NOMO-1 (cell line): ENCODE data around the gene NOX4.
"Not testable (repeated sequence)": the region's sequence is repeated elsewhere in the genome, so short reads cannot be mapped to it uniquely, and the experiment has no call there.

Experiments used
- DNase-seq, 2 experiments: peaks; one replicate each; lab custom pipeline; 2025; ENCODE audit not compliant: unreplicated experiment in 2 of 2; lab: John Stamatoyannopoulos, UW

Gene NOX4

DNA sequence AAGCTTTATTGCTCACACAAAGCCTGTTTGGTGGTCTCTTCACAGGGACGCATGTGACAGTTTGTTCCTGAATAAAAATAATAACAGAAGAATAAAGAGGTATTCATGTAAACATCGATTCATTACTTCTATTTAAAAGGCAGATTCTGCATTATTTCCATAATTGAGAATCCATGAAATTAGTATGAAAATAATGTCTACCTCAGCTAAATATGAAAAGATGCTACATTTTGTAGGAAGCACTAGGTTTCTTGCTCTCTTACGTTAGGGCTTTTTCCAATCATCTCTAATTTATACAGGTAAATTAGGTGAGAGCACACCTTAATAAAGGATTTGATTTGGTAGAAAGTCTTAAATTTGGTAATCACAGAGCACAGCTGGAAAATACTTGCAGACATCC lies 103.7 kb downstream of the NOX4 start:
- not testable (repeated sequence) for DNase-seq

DNA sequence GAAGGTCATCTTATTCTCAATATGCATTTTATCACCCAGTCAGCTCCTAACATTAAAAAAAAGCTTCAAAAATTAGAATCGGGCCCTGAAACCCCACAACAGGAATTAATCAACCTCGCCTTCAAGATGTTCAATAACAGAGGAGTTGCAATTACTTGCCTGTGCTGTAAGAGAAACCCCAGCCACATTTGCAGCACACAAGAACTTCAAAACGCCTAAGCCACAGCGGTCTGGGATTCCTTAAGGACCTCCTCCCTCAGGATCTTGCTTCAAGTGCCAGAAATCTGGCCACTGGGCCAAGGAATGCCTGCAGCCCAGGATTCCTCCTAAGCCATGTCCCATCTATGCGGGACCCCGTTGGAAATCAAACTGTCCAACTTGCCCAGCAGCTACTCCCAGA lies 108.2 kb downstream of the NOX4 start:
- DNase-seq = not testable (repeated sequence)

DNA sequence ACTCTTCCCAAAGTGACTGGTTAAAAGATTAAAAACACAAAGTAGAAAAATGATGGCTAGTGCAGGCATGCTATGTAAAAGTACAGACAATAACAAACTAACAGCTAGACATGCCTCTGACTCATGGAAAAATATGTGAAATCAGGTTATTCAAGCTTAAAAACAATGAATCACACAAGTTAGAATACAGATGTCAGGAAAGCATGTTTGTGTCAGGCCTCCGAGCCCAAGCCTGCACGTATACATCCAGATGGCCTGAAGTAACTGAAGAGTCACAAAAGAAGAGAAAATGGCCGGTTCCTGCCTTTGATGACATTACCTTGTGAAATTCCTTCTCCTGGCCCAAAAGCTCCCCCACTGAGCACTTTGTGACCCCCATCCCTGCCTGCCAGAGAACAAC lies 110.1 kb downstream of the NOX4 start:
- no peak for DNase-seq

DNA sequence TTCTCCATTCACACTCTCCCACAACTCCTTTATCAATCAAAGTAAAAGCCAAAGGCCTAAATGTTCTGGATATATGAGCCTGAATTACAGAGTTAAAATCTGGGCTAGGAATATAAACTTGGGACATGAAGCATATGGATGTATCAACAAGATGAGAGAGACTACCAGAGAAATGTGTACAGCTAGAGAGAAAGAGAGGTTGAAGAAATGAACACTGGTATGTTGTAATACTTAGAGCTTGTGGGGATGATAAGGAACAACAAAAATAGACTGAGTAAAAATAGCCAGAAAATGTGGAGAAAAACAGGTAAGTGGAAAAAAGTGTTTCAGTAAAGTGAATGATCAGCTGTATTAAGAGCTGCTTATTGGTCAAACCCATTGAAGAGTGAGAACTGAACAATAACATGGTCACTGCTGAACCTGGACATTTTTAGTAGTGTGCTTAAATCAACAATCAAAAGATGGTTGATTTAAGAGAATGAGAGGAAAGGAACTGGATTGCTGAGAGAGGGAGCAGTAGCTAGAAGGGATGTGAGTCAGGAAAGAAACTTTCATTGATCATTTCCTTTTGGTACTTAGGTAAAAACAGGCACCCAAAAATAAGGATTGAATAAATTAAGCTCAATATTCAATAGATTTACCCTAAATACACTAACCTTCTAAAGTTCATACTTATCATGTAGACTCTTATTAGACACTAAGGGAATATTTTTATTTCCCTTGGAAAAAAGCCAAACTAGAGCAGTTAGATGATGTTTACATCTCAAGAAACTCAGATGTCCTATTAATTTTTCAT lies 111.0 kb downstream of the NOX4 start:
- DNase-seq = not testable (repeated sequence)

DNA sequence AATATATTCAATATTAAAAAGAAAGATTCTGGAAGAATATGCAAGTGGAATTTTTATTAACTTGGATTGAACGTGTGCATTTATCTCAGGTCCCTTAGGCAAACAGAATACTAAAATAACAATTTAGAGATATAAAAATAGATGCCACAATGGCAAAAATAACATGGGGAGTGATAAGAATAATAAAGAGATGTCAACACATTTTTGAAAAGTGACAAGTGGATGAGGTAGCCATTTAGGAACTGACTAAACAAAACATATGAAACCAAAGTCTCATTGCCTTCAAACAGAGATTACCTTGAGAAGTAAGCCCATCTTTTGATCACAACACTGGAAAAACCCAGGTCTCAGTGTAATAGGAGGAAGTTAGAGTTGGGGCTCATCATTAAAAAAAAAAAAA lies 112.2 kb downstream of the NOX4 start:
- not testable (repeated sequence) for DNase-seq

DNA sequence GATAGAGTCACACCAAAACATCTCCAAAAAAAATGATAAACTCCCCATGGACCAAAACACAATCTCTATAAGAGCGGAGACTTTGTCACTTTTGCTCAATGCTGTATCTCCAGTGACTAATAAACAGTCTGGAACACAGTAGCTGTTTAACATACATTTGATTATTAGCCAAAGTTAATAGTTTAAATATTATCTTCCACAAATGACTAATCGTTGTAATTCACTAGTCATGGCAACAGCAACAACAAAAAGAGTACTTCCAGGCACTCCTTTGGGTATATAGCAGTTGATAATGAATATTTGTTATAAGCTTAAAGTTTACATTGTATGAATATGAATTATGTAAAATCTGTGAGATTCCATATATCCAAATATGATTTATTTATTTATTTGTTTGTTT lies 121.8 kb downstream of the NOX4 start:
- not testable (repeated sequence) for DNase-seq

DNA sequence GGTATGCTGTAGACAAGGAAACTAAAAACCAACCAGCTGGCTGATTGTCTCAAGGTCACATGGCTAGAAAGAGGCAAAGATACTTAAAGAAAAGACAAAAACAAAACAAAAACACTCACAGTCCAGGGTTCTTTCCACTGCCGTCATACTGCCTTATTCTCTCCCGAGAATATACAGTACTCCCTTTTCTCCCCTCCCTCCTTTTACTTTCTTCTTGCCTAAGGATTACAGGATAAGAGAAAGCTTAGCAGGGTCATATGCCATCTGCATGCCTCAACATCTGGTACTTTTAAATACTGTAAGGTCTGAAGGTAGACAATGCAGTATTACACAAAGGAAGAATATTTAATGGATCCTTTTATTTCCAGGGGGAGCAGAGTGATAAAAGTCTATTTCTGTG lies 126.3 kb downstream of the NOX4 start:
- DNase-seq = not testable (repeated sequence)

DNA sequence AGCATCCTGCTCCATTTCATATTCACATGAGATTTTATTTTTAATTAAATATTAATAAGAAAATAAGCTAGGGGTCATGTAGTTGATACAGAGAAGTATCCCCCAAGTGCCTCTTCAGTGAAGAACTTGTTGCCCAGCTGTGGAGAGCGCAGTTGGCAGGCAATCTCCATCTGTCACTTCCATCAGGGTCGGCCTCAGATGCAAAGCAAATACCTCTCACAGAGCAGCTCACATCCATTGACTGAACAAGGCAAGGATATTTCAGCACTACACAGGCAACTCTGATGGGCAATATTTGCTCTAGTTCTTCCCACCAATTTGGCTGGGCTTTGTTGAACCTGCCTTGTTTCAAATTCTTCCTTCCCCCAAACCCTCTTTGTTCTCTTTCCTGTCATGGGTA lies 129.4 kb downstream of the NOX4 start:
- DNase-seq = no peak

DNA sequence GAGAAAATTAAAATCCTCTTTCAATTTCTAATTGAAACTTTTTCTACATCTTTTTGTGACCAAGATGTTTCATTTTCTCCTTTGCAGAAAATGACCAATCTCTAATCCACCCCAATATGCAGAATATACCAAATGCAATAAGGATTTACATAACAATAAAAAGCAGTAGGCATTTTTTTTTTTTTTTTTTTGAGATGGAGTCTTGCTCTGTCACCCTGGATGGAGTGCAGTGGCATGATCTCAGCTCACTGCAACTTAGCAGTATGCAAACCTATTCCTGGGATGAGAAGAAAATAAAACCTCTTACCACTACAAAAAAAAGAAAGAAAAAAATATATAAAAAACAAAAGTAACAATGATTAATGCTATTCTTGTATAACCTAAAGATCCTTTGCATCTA lies 132.0 kb downstream of the NOX4 start:
- DNase-seq = not testable (repeated sequence)

DNA sequence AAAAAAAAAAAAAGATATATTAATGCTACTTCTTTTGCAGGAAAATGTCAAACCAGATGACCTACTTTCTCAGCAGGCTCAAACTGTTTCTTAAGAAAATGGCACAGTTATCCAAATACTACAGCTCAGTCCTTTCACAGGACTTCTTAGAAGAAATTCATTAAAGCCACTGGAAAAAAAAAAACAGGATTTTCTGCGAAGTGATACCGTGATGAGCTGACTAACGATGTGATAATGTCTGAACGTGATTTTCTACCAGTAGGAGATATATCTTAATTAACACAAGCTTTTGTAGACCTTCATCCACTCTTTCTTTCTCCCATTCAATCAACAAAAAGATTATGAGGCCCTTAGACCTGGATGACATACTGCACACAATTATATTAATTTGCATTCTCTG lies 132.4 kb downstream of the NOX4 start:
- DNase-seq = no peak

DNA sequence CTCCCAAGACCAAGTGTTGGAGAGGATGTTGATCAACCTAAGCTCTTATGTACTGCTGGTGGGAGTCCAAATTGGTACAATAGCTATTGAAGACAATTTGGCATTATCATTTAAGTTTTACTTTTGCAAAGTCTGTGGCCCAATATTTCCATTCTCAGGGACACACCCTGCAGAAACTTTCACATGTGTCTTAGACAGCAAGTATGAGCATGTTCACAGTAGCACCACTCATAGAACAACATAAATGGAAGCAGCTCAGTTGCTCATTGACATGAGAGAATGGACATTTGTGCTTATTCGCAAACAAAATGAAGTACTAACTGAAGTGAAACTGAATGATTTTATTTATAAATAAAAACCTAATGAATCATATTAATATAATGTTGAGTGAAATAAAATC lies 135.5 kb downstream of the NOX4 start:
- DNase-seq = no peak

DNA sequence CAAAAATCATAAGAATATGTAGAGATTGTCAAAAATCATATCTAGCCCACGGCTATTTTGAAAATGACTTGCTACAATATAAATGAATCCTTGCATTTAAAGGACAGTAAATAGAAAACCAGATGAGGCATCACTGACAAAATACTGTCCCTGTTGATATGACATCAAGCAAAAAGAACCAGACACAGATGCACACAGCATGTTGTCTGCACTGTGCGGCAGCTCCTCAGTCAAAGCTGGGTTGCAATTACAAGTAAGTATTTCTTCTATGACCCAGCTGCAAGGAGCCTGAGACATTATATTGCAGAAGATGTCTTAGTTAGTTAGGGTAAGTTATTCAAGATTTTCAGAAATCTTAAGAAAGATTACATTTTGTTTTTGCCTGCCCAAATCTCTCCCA lies 136.7 kb downstream of the NOX4 start:
- DNase-seq = not testable (repeated sequence)

DNA sequence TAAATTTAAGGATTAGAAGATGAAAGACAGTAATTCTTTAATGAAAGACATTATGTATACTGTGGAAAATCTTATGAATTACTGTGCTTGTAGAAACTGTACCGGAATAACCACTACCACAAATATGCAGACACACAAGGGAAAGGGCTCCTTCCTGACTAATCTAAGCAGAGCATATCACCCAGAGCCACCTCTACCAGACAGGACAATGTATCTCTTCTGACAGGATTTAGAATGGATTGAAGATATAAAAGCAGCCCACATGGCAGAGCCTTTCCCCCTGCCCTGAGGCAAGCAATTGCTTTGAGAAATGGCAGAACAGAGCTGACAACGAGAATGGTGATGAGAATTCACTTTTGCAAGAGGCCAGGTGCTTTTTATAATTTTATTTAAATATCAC lies 144.1 kb downstream of the NOX4 start:
- DNase-seq = no peak

DNA sequence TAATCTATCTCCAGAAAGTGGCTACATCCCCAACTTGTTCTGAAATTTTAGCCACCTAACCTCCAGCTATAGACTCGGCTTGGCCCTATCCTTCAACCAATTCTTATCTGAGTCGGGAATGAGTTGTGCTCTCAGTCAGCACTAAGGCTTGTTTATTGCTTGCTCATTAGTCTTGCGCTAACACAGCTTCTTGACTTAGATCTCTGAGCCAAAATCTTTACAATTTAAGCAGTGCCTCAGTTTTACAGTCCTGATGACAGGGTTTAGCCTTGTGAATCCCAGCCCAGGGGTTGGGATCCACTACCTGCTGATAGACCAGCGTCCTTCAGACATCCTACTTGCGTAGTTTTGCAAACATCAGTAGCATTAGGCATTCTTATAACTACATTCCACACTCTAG lies 144.6 kb downstream of the NOX4 start:
- DNase-seq = no peak

DNA sequence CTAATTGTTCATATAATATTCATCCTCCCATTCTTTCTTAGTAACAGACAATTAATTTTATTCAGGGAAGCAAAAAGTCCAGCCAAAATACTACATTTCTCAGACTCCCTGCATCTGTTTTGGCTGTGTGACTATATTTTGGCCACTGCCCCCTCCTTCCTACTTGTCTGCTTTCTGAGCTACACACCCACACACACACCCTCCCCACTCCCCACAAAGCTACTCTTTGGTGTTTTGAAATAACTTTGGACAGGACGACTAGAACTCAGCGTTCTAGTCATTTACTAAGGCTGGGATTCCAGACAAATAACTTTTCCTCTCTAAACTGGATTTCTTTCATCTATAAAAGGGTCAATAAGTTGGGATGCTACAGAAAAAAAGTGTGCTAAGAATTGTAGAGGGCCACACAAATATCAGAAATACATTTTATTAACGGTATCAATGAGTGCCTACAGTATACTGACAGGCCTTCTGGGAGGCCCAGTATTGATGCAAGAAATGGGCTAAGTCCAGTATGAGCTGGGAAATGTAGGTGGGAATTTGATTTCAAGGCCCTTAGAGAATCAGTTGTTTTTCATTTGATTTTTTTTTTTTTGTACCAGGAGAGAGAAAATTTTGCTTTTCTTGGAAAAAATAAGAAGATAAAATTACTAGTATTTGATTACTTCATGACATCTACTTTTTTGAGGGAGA lies 148.1 kb downstream of the NOX4 start:
- DNase-seq = not testable (repeated sequence)

DNA sequence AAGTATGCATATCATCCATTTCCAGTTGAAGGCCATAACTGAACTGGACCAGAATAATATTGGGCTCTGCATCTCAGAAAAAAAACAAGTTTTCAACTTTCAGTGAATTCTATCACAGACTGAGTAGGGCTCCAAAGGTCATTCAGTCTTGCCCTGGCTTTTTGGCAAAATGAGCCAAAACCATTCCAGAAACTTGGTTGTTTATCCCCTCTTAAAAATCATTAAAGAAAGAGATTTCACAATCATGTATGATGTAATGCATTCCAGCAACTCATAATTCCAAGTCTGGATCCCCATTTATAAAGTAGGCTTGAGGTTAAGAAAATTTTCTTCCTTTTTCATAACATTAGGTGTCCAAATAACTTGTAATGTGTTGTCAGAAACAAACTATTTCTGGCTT lies 150.7 kb downstream of the NOX4 start:
- not testable (repeated sequence) for DNase-seq

DNA sequence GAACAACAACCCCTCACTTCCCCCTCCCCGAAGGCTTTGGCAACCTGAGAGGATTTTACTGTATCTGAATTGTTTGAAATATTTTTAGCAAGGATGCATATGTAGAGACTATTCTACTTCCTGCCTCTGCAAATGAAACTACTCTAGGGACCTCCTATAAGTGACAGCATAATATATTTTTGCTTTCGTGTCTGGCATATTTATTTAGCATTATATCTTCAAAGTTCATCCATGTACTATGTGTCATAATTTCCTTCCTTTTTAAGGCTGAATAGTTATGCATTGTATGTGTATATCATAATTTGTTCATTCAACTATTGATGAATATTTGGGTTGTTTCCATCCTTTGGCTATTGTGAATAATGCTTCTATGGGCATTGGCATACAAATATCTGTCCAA lies 153.1 kb downstream of the NOX4 start:
- DNase-seq = not testable (repeated sequence)

DNA sequence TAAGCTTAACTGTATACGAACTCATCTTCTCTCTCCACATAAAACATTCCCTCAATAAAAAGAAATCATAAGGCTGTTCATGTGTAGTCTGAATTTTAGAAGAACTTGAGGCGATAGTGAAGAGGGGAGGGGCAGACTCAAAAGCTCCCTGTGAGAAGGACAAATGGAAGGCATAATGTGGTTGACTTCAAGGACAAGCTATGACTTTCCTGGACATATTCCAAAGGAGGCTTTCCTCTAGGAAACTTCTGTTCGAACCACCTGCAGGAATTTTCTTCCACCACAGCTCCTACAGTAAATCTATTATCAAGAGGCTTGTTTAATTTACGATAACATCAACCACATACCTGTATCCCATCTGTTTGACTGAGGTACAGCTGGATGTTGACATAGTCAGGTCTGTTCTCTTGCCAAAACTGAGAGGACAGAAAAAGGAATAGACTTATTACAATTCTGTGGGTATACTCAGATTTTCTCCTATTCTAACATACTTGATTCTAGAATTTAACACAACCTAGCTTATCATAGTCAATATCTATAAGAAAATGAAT lies 154.0 kb downstream of the NOX4 start:
- not testable (repeated sequence) for DNase-seq

DNA sequence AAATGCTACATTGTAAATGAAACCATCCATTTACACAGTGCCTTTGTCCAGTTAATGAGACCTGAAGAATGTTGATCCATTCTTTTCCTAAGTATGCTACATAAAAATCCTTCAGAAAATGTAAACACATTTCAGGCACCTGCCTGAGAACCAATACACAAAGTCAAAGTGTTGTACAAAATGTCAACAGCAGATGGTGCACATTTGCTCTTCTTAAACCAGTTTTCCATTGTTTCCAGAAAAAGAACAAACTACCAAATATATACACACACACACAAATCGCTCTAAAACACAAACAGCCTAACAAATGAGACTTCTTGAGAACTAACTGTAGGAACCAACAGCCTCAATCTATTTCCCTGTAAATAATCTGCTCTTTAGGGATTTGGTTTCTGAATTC lies 157.5 kb downstream of the NOX4 start:
- DNase-seq = not testable (repeated sequence)

DNA sequence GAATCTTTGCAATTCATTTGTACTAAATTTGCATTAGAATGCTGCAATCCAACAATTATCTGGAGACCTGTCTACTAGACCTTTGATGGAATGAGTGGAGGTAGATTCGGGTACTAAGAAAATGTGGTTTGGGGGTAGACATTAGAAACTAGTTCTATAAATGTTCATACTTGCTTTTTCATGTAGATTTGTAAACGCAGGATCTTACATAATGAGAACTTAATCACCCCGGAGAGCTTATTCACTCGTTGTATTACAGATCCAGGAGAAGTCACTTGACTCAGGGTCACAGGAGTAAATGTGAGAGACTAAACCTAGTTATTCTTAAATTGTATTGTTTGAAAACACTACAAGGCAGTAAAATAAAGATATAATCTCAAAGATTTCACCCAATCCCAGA lies 159.2 kb downstream of the NOX4 start:
- not testable (repeated sequence) for DNase-seq

DNA sequence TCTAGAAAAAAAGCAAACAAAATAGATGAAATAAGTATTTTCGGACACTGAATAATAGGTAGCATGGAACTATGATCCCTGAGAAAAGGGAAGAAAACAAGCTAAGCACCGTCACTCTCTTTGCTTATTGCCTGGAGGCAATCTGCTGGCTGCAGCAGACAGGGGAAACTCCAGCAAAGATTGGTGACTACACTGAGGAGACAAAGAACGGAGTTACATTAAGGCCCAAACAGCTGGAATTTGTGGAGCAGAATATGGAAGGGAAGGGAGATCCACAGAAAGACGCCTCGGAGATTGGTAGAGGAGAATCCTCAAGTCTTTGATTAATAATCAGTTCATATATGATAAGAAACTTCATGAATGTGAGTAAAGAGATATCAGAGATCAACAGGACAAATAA lies 163.3 kb downstream of the NOX4 start:
- DNase-seq = no peak

DNA sequence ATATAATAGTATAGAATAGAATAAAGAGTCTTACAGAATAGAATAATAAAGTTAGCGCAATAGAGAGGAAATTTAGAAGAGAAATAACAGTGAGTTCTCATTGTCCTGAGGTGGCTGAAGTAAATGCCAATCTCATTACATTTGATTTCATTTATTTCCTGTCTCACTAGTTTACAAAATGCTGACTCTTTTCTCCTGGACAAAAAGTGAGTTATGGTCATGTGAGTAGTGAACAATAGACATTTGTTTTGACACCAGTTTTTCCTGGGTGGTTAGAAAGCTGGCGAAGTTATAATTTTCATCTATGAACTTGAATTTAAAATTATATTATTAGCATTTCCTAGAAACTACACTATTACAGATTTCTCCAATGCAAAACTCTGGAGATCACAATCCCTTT lies 169.8 kb downstream of the NOX4 start:
- no peak for DNase-seq
